Measurements from ENCODE around the gene CFAP46.

CFAP46 gene

DNA sequence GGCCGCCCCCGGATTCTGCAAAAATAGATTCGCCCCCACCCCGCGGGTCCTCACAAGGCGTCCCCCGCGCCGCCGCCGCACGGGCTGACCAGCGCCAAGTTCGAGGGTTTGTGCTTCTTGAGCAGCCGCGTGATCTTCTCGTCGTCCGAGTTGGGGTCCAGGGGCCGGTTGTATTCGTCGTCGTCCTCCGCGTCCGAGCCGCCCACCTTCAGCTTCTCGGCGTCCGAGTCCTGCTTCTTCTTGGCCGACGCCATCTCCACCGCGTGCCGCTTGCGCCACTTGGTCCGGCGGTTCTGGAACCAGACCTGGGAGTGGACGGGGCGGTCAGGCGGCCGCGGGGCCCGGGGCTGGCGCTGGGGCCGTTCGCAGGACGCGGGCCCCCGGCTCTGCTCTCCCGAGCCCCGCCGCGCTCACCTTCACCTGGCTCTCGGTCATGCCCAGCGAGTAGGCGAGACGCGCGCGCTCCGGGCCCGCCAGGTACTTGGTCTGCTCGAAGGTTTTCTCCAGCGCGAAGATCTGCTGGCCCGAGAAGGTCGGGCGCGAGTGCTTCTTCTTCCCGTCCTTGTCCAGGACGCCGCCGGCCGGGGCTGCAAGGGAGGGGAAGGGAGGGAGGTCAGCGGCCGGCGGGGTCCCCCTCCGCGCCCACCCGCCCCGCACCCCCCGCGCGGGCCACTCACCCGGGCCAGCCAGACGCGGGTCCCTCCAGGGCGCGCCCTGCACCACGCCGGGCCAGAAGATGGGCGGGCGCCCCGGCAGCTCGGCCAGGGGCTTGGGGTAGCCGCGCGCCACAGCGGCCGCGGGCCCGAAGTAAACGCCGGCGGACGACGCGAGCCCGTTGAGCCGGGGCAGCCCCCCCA, 157.3 kb downstream of the CFAP46 start:
- Histone ChIP-seq H3K4me1 (ENCODE audit: insufficient read depth, insufficient read length) (no peaks in the 10 kb centered on the region), H3K27me3 (ENCODE audit: insufficient read depth, insufficient read length) (peaks cover 73% of the 10 kb centered on the region), H3K9ac (ENCODE audit: insufficient read length, low read depth) (no peak overlapping the region), H3K9me3 (ENCODE audit: insufficient read depth, low read length) (no peaks in the 10 kb centered on the region), H3K36me3 (ENCODE audit: insufficient read depth, insufficient read length, low read length) (peaks cover 5% of the 10 kb centered on the region), H3K4me3 (ENCODE audit: insufficient read length, low read depth) (peak overlapping the region; percentile 21)
- no peak for TF ChIP-seq YY1 (IDR thresholded peaks at IDR 0.05; ENCODE audit: insufficient read depth, insufficient read length)
- TF ChIP-seq SUZ12 (IDR thresholded peaks at IDR 0.05; ENCODE audit: extremely low read depth, insufficient read depth, insufficient read length): peak; percentile 3
- TF ChIP-seq ZNF274 (IDR thresholded peaks at IDR 0.05; ENCODE audit: low read depth, low read length): no peak
- DNase-seq (ENCODE audit: low read depth, low spot score): no peak

DNA sequence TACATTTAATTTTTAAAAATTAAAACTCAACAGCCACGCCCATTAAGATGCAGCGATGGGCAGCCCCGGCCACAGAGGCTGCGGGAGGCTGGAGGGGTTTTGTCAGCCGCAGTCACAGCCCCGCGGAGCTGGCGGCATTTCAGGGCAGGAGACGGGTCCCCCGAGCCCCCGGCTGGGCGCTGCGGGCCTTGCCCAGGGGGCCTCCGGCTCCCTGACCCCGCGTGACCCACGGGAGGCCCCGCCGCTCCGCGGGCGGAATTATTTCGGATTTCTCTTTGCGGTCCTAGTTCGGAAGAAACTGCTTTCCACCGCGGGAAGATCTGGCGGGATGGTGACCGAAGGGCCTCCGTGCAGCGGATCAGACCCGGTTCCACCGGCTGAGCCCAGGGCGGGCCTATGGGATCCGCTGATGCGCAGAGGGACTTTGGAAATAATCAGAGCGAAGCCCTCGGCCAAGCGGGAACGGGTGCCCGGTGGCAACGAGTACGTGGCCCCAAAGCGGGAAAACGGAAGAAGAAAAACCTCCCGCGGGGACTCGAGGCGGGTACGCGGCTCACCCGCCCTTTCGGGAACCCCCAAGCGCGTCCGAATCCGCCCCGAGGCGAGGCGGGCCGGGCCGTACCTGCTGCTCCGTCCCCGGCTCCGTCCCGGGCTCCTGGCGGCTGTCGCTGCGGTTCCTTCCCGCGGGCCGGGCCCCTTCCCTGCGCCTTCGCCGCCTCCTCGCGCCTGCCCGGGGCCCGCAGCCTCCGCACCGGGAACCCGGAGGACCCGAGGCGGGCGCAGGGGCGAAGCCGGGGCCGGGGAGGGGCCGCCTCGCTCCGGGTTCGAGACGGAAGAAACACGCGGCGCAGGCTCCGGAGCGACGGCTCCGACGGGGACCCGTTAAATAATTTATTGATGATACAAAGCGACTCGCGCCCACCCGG, 158.2 kb downstream of the CFAP46 start:
- Histone ChIP-seq H3K4me1 (ENCODE audit: insufficient read depth, insufficient read length) (no peaks in the 10 kb centered on the region), H3K27me3 (ENCODE audit: insufficient read depth, insufficient read length) (peaks cover 64% of the 10 kb centered on the region), H3K9me3 (ENCODE audit: insufficient read depth, low read length) (no peaks in the 10 kb centered on the region), H3K9ac (ENCODE audit: insufficient read length, low read depth) (no peak overlapping the region), H3K4me3 (ENCODE audit: insufficient read length, low read depth) (no peak overlapping the region), H3K36me3 (ENCODE audit: insufficient read depth, insufficient read length, low read length) (peaks cover 5% of the 10 kb centered on the region)
- no peak for DNase-seq (ENCODE audit: low read depth, low spot score)
- TF ChIP-seq ZNF274 (IDR thresholded peaks at IDR 0.05; ENCODE audit: low read depth, low read length) (no peak), YY1 (IDR thresholded peaks at IDR 0.05; ENCODE audit: insufficient read depth, insufficient read length) (no peak), SUZ12 (IDR thresholded peaks at IDR 0.05; ENCODE audit: extremely low read depth, insufficient read depth, insufficient read length) (no peak)

GRCh38 chr10:132783165-132783939, 159.0 kb downstream of the CFAP46 start:
- no peak for DNase-seq (ENCODE audit: low read depth, low spot score)
- Histone ChIP-seq H3K9ac (ENCODE audit: insufficient read length, low read depth) (no peak overlapping the region), H3K27me3 (ENCODE audit: insufficient read depth, insufficient read length) (peaks cover 56% of the 10 kb centered on the region), H3K4me3 (ENCODE audit: insufficient read length, low read depth) (no peak overlapping the region), H3K9me3 (ENCODE audit: insufficient read depth, low read length) (no peaks in the 10 kb centered on the region), H3K4me1 (ENCODE audit: insufficient read depth, insufficient read length) (no peaks in the 10 kb centered on the region), H3K36me3 (ENCODE audit: insufficient read depth, insufficient read length, low read length) (peaks cover 5% of the 10 kb centered on the region)
- no peak for TF ChIP-seq YY1 (IDR thresholded peaks at IDR 0.05; ENCODE audit: insufficient read depth, insufficient read length)

DNA sequence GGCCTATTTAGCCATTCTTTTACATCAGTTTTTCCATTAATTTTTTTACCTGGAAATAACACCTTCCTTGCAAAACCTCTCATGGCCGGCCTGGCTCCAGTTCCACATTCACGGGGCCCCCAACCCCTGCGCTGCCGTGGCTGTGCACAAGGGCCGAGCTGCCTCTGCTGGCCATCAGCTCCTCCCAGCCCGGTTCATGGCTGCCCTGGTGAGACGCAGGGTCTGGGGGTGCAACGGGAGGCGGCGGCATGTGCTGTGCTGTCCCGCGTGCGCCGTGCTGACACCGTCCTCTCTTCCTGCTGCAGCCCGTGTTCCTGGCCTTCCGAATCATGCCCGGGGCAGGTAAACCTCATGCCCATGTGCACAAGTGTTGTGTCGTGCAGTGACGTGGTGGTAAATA, 160.8 kb downstream of the CFAP46 start:
- H3K27me3 ChIP-seq (ENCODE audit: insufficient read depth, insufficient read length): peaks cover 39% of the 10 kb centered on the region
- no peak for TF ChIP-seq ZNF274 (IDR thresholded peaks at IDR 0.05; ENCODE audit: low read depth, low read length)
- no peak for TF ChIP-seq SUZ12 (IDR thresholded peaks at IDR 0.05; ENCODE audit: extremely low read depth, insufficient read depth, insufficient read length)
- TF ChIP-seq YY1 (IDR thresholded peaks at IDR 0.05; ENCODE audit: insufficient read depth, insufficient read length): no peak
- no peak for DNase-seq (ENCODE audit: low read depth, low spot score)
- H3K36me3 ChIP-seq (ENCODE audit: insufficient read depth, insufficient read length, low read length): peaks cover 5% of the 10 kb centered on the region
- no peaks in the 10 kb centered on the region for H3K4me1 ChIP-seq (ENCODE audit: insufficient read depth, insufficient read length)
- no peaks in the 10 kb centered on the region for H3K9me3 ChIP-seq (ENCODE audit: insufficient read depth, low read length)
- no peak overlapping the region for H3K9ac ChIP-seq (ENCODE audit: insufficient read length, low read depth)
- H3K4me3 ChIP-seq (ENCODE audit: insufficient read length, low read depth): no peak overlapping the region

- TF ChIP-seq YY1 (IDR thresholded peaks at IDR 0.05; ENCODE audit: insufficient read depth, insufficient read length) (no peak), SUZ12 (IDR thresholded peaks at IDR 0.05; ENCODE audit: extremely low read depth, insufficient read depth, insufficient read length) (no peak), ZNF274 (IDR thresholded peaks at IDR 0.05; ENCODE audit: low read depth, low read length) (no peak)
- peaks cover 31% of the 10 kb centered on the region for H3K27me3 ChIP-seq (ENCODE audit: insufficient read depth, insufficient read length)
- no peak for DNase-seq (ENCODE audit: low read depth, low spot score)
- no peaks in the 10 kb centered on the region for H3K9me3 ChIP-seq (ENCODE audit: insufficient read depth, low read length)
- no peak overlapping the region for H3K9ac ChIP-seq (ENCODE audit: insufficient read length, low read depth)
- H3K36me3 ChIP-seq (ENCODE audit: insufficient read depth, insufficient read length, low read length): peaks cover 5% of the 10 kb centered on the region
- H3K4me3 ChIP-seq (ENCODE audit: insufficient read length, low read depth): no peak overlapping the region
- H3K4me1 ChIP-seq (ENCODE audit: insufficient read depth, insufficient read length): no peaks in the 10 kb centered on the region
These were observed 162.0 kb downstream of the CFAP46 start for GRCh38 chr10:132780356-132780755.

DNA sequence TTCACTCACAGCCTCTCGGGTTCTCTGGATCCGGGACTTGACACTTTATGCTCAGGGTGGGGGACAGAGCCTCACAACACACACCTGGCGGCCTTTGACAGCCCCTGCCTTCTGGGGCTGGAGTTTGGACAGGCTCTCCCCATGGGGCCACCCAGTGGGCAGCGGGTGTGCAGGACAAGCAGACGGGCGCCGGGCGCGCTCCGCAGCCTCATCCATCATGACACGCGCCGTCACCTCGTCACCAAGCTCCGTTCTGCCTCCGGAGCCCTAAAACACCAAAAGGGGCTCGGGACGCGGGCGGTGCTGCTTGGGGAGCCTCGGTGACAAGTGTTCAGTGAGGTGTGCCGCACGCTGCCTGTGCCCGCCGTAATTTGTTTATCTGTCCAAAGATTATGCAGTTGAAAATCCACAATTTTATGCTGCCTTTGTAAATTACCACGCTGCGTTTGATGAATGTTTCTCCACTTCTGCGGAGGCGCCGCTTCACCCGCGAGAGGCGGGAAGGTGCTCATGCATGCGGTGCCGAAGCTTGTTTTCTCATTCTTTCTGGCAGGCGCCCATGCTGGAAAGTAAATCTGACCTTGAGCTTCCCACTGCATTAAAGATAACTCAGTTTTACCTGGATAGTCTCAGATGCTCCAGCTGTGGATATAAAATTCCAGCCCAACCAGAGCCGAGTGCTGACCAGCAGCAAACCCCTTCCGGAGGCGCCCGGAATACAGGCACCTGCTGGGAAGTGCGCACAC, 162.6 kb downstream of the CFAP46 start:
- peaks cover 24% of the 10 kb centered on the region for H3K27me3 ChIP-seq (ENCODE audit: insufficient read depth, insufficient read length)
- TF ChIP-seq ZNF274 (IDR thresholded peaks at IDR 0.05; ENCODE audit: low read depth, low read length) (no peak), SUZ12 (IDR thresholded peaks at IDR 0.05; ENCODE audit: extremely low read depth, insufficient read depth, insufficient read length) (no peak), YY1 (IDR thresholded peaks at IDR 0.05; ENCODE audit: insufficient read depth, insufficient read length) (no peak)
- H3K9ac ChIP-seq (ENCODE audit: insufficient read length, low read depth): no peak overlapping the region
- H3K36me3 ChIP-seq (ENCODE audit: insufficient read depth, insufficient read length, low read length): peaks cover 5% of the 10 kb centered on the region
- DNase-seq (ENCODE audit: low read depth, low spot score): no peak
- H3K9me3 ChIP-seq (ENCODE audit: insufficient read depth, low read length): no peaks in the 10 kb centered on the region
- H3K4me1 ChIP-seq (ENCODE audit: insufficient read depth, insufficient read length): peaks cover 3% of the 10 kb centered on the region
- H3K4me3 ChIP-seq (ENCODE audit: insufficient read length, low read depth): no peak overlapping the region
